Fibroblast of mammary gland (primary cell): ENCODE measurements around the gene HYAL3.
"Not testable (repeated sequence)": the region's sequence is repeated elsewhere in the genome, so short reads cannot be mapped to it uniquely, and the experiment has no call there.

ENCODE experiments used
- DNase-seq: peaks from one replicate; pipeline ENCODE4 v3.0.0-alpha.2; 2010; ENCODE audit warnings: low read depth
- H3K4me3 ChIP-seq: 2 replicates; pipeline ENCODE4 v1.5.1; 2011; ENCODE audit warnings: low read depth, mild to moderate bottlenecking, low read length, moderate library complexity; ENCODE audit not compliant: control insufficient read depth
- TF ChIP-seq, protein P1 (sequence below): conservative IDR thresholded peaks from 2 replicates; pipeline ENCODE4 v1.5.1; 2011; ENCODE audit warnings: low read depth, low read length, inconsistent platforms; ENCODE audit not compliant: control insufficient read depth, insufficient read depth

HYAL3 gene

DNA sequence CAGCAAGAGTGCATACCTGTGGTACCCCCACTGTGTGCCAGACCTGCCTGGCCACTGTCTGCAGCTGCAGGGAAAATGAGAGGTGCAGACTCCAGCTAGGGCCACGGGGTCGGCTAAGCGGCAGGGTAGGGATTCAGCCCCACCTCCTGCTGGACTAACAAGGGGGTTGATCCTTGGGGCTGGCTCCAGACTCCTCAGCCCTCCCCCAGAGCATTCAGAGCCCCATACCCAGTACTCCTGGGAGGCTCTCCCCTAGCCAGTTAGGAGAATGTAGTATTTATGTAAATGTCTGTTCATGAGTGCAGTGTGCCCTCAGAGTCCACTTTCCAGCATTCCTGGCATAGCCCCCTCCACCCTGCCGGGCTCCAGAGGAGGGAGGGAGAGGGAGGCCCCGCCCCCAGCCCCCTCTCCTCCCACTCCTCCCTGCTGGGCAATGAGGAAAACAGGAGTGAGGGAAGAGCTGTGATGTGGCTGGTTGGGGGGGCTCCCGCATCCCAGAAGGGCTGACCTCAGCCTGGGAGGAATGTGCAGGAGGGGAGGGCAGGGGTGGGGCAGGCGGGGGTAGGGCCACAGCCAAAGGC lies 34.7 kb downstream of the HYAL3 start:
- H3K4me3 ChIP-seq = no peak overlapping the region
- TF ChIP-seq, protein P1, sequence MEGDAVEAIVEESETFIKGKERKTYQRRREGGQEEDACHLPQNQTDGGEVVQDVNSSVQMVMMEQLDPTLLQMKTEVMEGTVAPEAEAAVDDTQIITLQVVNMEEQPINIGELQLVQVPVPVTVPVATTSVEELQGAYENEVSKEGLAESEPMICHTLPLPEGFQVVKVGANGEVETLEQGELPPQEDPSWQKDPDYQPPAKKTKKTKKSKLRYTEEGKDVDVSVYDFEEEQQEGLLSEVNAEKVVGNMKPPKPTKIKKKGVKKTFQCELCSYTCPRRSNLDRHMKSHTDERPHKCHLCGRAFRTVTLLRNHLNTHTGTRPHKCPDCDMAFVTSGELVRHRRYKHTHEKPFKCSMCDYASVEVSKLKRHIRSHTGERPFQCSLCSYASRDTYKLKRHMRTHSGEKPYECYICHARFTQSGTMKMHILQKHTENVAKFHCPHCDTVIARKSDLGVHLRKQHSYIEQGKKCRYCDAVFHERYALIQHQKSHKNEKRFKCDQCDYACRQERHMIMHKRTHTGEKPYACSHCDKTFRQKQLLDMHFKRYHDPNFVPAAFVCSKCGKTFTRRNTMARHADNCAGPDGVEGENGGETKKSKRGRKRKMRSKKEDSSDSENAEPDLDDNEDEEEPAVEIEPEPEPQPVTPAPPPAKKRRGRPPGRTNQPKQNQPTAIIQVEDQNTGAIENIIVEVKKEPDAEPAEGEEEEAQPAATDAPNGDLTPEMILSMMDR = no peak
- peak; percentile 77 for DNase-seq

DNA sequence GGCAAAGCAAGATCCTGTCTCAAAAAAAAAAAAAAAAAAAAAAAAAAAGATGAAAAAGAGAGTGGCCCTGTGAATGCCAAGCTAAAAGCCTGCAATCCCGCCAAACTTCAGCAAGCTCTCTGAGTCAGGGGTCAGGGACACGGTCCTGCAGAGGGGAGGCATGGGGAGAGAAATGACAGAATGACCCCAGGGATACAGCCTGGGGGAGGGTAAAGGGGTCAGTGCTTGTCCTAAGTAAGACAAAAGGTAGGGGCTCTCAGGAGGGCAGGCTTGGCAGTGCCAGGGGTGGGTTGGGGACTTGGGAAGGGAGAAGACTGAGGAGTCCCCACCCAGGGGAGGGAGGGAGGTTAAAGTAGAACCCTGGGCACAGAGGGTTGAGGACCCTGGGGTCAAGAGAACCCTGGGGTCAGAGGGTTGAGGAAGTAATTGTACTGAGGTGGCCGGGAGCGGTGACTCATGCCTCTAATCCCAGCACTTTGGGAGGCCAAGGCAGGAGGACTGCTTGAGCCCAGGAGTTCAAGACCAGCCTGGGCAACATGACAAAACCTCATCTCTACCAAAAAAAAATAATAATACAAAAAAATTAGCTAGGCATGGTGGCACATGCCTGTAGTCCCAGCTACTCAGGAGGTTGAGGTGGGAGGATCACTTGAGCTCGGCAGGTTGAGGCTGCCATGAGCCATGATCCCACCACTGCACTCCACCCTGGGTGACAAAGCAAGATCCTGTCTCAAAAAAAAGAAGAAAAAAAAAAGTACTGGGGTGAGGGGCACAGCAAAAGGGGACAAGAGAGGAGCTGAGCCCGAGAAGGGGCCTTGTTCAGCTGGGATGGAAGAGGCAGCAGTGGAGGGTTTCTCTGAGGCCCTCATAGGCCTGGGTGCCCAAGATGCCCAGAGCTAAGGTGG lies 35.5 kb downstream of the HYAL3 start:
- TF ChIP-seq, protein P1 = no peak
- no peak for DNase-seq

DNA sequence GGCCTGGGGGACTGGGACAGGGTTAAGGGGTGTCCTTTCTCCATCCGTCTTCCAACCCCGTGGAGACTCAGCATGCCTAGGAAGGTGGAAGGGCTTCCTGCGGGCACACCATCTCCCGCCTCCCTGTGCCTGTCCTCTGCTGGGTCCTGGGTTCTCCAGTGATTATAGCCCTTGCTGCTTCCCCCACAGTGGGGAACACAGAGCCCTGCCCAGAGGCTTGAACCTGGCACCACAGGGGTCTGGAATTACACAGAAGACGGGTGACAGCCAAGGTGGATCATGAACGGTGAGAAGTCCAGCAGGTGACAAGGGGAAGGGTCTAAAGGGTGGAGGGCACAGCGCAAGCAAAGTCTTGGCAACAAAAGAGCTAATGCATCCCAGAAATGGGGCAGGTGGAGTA lies 36.4 kb downstream of the HYAL3 start:
- DNase-seq = no peak
- TF ChIP-seq, protein P1 = no peak
- H3K4me3 ChIP-seq = no peak overlapping the region

More for the DNA sequence above, 35.5 kb downstream of the HYAL3 start:
- no peak overlapping the region for H3K4me3 ChIP-seq

DNA sequence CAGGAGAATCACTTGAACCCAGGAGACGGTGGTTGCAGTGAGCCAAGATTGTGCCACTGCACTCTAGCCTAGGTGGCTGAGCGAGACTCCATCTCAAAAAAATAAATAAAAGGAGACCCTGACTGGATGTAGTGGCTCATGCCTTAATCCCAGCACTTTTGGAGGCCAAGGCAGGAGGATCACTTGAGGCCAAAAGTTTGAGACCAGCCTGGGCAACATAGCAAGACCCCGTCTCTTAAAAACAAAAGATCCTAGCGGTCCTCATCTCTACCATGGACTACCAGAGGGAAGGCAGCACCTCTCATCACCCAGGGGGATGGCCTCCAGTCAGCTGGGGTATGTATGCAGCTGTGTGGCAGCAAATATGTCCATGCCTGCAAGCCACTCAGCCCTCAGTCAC lies 37.0 kb downstream of the HYAL3 start:
- DNase-seq = not testable (repeated sequence)

DNA sequence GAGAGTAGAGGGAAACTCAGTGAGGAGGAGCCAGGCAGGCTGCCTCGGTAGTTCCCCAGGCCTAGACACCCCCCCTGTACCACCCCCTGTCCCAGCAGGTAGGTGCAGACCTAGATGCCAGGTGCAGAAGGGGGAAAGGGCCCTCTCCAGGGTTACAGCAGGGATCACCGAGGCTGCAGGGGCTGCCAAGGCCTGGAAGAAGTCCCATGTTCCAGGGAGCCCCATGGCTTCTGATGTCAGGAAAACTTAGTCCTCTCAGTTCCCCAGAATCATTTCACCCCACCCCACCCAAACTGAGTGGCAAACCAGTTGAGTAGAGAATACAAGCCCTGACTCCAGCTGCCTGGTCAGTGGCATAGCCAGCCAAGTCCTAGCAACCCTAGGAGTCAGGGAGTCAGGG lies 37.7 kb downstream of the HYAL3 start:
- H3K4me3 ChIP-seq = no peak overlapping the region
- no peak for DNase-seq
- TF ChIP-seq, protein P1 = no peak

More for the DNA sequence above, 37.0 kb downstream of the HYAL3 start:
- not testable (repeated sequence) for H3K4me3 ChIP-seq

DNA sequence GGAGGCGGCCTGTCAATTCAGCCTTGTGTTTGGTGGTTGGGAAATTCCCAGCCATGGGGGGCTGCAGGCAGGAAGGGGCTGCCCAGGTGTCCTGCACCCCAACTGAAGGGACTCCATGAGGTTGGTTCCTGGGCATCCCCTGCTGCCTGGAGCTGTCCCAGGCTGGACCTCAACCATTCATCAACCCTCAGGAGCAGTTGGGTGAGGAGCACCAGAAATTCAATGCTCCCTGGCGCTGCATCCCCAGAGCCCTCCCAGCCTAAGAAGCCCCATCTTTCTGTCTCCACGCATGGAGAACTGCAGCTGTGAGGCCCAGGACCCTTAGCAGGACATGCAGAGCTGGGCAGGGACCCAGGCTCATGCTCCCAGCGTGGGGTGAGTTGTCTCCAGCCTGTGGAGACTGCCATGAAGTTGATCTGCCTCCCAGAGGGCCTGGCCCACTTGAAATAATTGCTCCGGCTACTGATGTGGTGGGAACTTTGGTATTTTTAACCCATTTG lies 38.2 kb downstream of the HYAL3 start:
- no peak overlapping the region for H3K4me3 ChIP-seq
- TF ChIP-seq, protein P1 = no peak
- no peak for DNase-seq
